HepG2 (cell line): ENCODE measurements around the gene MTCH2. TPM values are rescaled to one million over a fixed set of nuclear protein-coding genes. Genes with fewer than 3 reads are reported as not detected.

Source experiments
- ADNP ChIP-seq: sonication (generic); formaldehyde crosslinking; IDR thresholded peaks from 2 replicates; pipeline ENCODE4 v1.4.0; 2020; ENCODE audit warnings: missing genetic modification reagents
- ARID2 ChIP-seq: sonication (generic); formaldehyde crosslinking; IDR thresholded peaks from 2 replicates; pipeline ENCODE4 v1.8.1; 2022; ENCODE audit warnings: mild to moderate bottlenecking, missing genetic modification reagents, borderline replicate concordance
- CEBPG ChIP-seq: IDR thresholded peaks from 2 replicates; pipeline ENCODE4 v1.6.1; 2016
- EHMT2 ChIP-seq: fragments of 200-600 bp; sonication (generic); IDR thresholded peaks from 2 replicates; pipeline ENCODE4 v1.7.0; 2017; ENCODE audit warnings: antibody characterized with exemption, low read depth, low read length, borderline replicate concordance
- FOXA1 ChIP-seq, 2 experiments: fragments of 450-650 bp in 1 of 2; sonication (generic) in 1 of 2; formaldehyde crosslinking in 1 of 2; IDR thresholded peaks; 2 replicates each; pipeline versions ENCODE4 v1.4.0 to v1.6.1; 2016 to 2020; ENCODE audit warnings: missing genetic modification reagents in 1 of 2
- KDM5A ChIP-seq: fragments of 200-600 bp; sonication (generic); IDR thresholded peaks from 2 replicates; pipeline ENCODE4 v1.7.0; 2018; ENCODE audit warnings: antibody characterized with exemption, mild to moderate bottlenecking, low read length, borderline replicate concordance
- LCORL ChIP-seq, 2 experiments: fragments of 450-650 bp in 1 of 2; sonication (generic) in 1 of 2; formaldehyde crosslinking in 1 of 2; IDR thresholded peaks; 2 replicates each; pipeline versions ENCODE4 v1.5.0 to v1.6.1; 2017 to 2020; ENCODE audit warnings: antibody characterized with exemption in 1 of 2, missing genetic modification reagents in 1 of 2
- MTF2 ChIP-seq: sonication (generic); formaldehyde crosslinking; IDR thresholded peaks from 2 replicates; pipeline ENCODE4 v1.5.0; 2020; ENCODE audit warnings: missing genetic modification reagents, borderline replicate concordance
- PHF21A ChIP-seq: sonication (generic); formaldehyde crosslinking; IDR thresholded peaks from 2 replicates; pipeline ENCODE4 v1.5.0; 2020; ENCODE audit warnings: mild to moderate bottlenecking, missing genetic modification reagents
- ZBTB42 ChIP-seq: sonication (generic); formaldehyde crosslinking; IDR thresholded peaks from 2 replicates; pipeline ENCODE4 v1.5.0; 2020; ENCODE audit warnings: mild to moderate bottlenecking, missing genetic modification reagents
- ZFP37 ChIP-seq: sonication (generic); formaldehyde crosslinking; IDR thresholded peaks from 2 replicates; pipeline ENCODE4 v1.4.0; 2020; ENCODE audit warnings: missing genetic modification reagents, borderline replicate concordance
- ZNF224 ChIP-seq: sonication (generic); formaldehyde crosslinking; IDR thresholded peaks from 2 replicates; pipeline ENCODE4 v1.5.0; 2020; ENCODE audit warnings: mild to moderate bottlenecking, missing genetic modification reagents
- polyA plus RNA-seq, 8 experiments: library from polyadenylated mRNA; depleted of rRNA in 3 of 8; stranded (reverse) in 7 of 8; unstranded in 1 of 8; fragments of >200 nt; fragmentation: Illumina TruSeq in 4 of 8; extraction: Trizol in 4 of 8; gene quantifications; 2 replicates each; pipeline versions ENCODE4 v1.2.1 to v1.2.3, GENCODE V29; 2011 to 2016; ENCODE audit warnings: low read depth in 4 of 8, missing spikeins in 1 of 8, mixed read lengths in 1 of 8; ENCODE audit not compliant: insufficient read depth in 1 of 8
- total RNA-seq, 5 experiments: library from RNA; depleted of rRNA; stranded (reverse); fragments of >200 nt; fragmentation: Illumina TruSeq; extraction: Trizol; gene quantifications; 2 replicates each; pipeline ENCODE4 v1.2.3, GENCODE V29; 2016; ENCODE audit warnings: low read depth in 1 of 5
- TF ChIP-seq, protein P1 (sequence below): fragments of 450-650 bp; IDR thresholded peaks from 2 replicates; pipeline ENCODE4 v1.6.1; 2017; ENCODE audit warnings: mild to moderate bottlenecking
- TF ChIP-seq, protein P2 (sequence below): IDR thresholded peaks from 2 replicates; pipeline ENCODE4 v1.6.1; 2018; ENCODE audit warnings: missing genetic modification reagents
- TF ChIP-seq, protein P3 (sequence below): sonication (generic); formaldehyde crosslinking; IDR thresholded peaks from 2 replicates; pipeline ENCODE4 v1.8.0; 2022; ENCODE audit warnings: mild to moderate bottlenecking, missing genetic modification reagents, moderate library complexity
- TF ChIP-seq, protein P4 (sequence below): sonication (generic); formaldehyde crosslinking; conservative IDR thresholded peaks from 2 replicates; pipeline ENCODE4 v1.4.0; 2020; ENCODE audit warnings: missing genetic modification reagents
- TF ChIP-seq, protein P5 (sequence below): sonication (generic); formaldehyde crosslinking; IDR thresholded peaks from 2 replicates; pipeline ENCODE4 v1.8.0; 2022; ENCODE audit warnings: missing genetic modification reagents, mild to moderate bottlenecking, moderate library complexity, borderline replicate concordance
- TF ChIP-seq, protein P6 (sequence below): sonication (generic); formaldehyde crosslinking; conservative IDR thresholded peaks from 2 replicates; pipeline ENCODE4 v1.4.0; 2020; ENCODE audit warnings: missing genetic modification reagents

Gene MTCH2
- total and polyA plus RNA-seq, 2 of the 13 experiments (the other 11 are each of a cell fraction or from before 2014, with no cell fraction given) = 112 to 272 TPM

DNA sequence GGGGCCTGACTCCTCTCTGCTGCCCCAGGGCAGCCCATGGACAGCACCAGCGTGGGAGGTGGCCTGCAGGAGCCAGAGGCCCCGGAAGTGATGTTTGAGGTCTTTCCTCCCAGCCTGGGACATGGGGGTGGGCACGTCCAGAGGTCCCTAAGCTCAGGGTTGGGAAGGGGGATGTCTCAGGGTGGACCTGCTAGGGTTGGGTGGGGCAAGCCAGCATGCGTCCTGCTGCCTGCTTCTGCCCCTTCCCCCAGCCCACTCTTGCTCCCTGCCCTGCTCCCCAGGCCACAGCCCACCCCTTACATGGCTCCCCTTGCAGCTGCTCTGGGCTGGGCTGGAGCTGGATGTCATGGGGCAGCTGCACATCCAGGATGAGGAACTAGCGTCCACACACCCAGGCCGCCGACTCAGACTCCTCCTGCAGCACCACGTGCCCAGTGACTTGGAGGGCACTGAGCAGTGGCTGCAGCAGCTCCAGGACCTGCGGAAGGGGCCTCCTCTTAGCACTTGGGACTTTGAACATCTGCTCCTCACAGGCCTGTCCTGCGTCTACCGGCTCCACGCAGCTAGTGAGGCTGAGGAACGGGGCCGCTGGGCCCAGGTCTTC is 54.5 kb downstream of the MTCH2 start (continued):
- TF ChIP-seq, protein P1, sequence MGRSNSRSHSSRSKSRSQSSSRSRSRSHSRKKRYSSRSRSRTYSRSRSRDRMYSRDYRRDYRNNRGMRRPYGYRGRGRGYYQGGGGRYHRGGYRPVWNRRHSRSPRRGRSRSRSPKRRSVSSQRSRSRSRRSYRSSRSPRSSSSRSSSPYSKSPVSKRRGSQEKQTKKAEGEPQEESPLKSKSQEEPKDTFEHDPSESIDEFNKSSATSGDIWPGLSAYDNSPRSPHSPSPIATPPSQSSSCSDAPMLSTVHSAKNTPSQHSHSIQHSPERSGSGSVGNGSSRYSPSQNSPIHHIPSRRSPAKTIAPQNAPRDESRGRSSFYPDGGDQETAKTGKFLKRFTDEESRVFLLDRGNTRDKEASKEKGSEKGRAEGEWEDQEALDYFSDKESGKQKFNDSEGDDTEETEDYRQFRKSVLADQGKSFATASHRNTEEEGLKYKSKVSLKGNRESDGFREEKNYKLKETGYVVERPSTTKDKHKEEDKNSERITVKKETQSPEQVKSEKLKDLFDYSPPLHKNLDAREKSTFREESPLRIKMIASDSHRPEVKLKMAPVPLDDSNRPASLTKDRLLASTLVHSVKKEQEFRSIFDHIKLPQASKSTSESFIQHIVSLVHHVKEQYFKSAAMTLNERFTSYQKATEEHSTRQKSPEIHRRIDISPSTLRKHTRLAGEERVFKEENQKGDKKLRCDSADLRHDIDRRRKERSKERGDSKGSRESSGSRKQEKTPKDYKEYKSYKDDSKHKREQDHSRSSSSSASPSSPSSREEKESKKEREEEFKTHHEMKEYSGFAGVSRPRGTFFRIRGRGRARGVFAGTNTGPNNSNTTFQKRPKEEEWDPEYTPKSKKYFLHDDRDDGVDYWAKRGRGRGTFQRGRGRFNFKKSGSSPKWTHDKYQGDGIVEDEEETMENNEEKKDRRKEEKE = no peak
- TF ChIP-seq, protein P2, sequence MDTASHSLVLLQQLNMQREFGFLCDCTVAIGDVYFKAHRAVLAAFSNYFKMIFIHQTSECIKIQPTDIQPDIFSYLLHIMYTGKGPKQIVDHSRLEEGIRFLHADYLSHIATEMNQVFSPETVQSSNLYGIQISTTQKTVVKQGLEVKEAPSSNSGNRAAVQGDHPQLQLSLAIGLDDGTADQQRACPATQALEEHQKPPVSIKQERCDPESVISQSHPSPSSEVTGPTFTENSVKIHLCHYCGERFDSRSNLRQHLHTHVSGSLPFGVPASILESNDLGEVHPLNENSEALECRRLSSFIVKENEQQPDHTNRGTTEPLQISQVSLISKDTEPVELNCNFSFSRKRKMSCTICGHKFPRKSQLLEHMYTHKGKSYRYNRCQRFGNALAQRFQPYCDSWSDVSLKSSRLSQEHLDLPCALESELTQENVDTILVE (CRISPR knock-in tag) = no peak
- TF ChIP-seq, protein P3, sequence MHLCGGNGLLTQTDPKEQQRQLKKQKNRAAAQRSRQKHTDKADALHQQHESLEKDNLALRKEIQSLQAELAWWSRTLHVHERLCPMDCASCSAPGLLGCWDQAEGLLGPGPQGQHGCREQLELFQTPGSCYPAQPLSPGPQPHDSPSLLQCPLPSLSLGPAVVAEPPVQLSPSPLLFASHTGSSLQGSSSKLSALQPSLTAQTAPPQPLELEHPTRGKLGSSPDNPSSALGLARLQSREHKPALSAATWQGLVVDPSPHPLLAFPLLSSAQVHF = no peak
- TF ChIP-seq KDM5A (no peak), ZNF224 (CRISPR knock-in tag) (no peak), ADNP (CRISPR knock-in tag) (no peak), PHF21A (no peak), ARID2 (CRISPR knock-in tag) (peak; percentile 86; the same call in 1 of the 2 replicates), EHMT2 (no peak), FOXA1 (IDR thresholded peaks at IDR 0.05) (no peak), FOXA1 (CRISPR knock-in tag; IDR thresholded peaks at IDR 0.05) (no peak), MTF2 (CRISPR knock-in tag) (no peak), LCORL (IDR thresholded peaks at IDR 0.05) (no peak), LCORL (CRISPR knock-in tag; IDR thresholded peaks at IDR 0.05) (no peak), CEBPG (no peak), ZFP37 (no peak), ZBTB42 (CRISPR knock-in tag) (no peak)
- TF ChIP-seq, protein P4, sequence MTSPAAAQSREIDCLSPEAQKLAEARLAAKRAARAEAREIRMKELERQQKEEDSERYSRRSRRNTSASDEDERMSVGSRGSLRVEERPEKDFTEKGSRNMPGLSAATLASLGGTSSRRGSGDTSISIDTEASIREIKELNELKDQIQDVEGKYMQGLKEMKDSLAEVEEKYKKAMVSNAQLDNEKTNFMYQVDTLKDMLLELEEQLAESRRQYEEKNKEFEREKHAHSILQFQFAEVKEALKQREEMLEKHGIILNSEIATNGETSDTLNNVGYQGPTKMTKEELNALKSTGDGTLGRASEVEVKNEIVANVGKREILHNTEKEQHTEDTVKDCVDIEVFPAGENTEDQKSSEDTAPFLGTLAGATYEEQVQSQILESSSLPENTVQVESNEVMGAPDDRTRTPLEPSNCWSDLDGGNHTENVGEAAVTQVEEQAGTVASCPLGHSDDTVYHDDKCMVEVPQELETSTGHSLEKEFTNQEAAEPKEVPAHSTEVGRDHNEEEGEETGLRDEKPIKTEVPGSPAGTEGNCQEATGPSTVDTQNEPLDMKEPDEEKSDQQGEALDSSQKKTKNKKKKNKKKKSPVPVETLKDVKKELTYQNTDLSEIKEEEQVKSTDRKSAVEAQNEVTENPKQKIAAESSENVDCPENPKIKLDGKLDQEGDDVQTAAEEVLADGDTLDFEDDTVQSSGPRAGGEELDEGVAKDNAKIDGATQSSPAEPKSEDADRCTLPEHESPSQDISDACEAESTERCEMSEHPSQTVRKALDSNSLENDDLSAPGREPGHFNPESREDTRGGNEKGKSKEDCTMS (CRISPR knock-in tag) = no peak
- TF ChIP-seq, protein P5, sequence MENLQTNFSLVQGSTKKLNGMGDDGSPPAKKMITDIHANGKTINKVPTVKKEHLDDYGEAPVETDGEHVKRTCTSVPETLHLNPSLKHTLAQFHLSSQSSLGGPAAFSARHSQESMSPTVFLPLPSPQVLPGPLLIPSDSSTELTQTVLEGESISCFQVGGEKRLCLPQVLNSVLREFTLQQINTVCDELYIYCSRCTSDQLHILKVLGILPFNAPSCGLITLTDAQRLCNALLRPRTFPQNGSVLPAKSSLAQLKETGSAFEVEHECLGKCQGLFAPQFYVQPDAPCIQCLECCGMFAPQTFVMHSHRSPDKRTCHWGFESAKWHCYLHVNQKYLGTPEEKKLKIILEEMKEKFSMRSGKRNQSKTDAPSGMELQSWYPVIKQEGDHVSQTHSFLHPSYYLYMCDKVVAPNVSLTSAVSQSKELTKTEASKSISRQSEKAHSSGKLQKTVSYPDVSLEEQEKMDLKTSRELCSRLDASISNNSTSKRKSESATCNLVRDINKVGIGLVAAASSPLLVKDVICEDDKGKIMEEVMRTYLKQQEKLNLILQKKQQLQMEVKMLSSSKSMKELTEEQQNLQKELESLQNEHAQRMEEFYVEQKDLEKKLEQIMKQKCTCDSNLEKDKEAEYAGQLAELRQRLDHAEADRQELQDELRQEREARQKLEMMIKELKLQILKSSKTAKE = no peak
- TF ChIP-seq, protein P6, sequence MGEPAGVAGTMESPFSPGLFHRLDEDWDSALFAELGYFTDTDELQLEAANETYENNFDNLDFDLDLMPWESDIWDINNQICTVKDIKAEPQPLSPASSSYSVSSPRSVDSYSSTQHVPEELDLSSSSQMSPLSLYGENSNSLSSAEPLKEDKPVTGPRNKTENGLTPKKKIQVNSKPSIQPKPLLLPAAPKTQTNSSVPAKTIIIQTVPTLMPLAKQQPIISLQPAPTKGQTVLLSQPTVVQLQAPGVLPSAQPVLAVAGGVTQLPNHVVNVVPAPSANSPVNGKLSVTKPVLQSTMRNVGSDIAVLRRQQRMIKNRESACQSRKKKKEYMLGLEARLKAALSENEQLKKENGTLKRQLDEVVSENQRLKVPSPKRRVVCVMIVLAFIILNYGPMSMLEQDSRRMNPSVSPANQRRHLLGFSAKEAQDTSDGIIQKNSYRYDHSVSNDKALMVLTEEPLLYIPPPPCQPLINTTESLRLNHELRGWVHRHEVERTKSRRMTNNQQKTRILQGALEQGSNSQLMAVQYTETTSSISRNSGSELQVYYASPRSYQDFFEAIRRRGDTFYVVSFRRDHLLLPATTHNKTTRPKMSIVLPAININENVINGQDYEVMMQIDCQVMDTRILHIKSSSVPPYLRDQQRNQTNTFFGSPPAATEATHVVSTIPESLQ = no peak
